ENCODE results near the gene DNAJA3.

DNA sequence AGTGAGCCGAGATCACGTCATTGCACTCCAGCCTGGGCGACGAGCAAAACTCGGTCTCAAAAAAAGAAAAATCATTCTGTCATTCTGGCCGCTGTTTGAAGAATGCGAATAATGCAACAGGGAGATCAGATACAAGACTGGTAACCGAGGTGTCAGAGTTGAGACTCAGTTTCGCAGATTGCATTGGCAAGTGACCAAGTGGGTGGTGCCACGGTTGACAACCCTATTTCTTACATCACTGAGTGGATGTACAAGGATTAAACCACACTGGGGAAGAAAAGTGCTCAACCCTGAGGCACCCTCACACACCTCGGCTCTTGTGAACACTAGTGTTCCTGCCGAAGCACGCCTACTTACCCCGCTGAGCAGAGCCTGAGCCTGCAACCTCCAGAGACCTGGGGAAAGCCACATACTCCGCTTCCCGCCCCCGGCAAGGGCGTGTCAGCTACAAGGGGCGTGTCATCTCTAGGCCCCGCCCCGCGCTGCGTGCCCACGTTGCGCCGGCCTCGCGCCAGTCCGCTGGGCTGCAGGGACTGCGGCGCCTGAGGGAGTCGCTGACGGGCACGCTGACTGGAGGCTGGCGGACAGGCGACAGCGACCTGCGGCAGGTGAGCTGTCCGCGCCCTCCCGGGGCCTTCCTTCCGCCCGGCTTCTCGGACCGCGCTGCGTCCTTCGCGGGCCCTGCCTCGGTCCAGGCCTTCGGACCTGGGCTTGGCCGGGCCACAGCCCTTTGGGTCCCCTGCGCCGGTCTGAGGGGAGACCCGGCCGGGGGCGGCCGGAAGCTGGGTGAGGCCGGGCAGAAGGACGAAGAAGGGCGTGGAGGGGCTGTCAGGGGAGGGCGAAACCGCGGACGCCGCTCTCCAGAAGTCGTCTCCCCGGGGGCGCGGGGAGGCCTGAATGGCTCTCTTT lies 50.5 kb downstream of the DNAJA3 start, which contains the start of gene HMOX2:
- TF ChIP-seq, protein P1, sequence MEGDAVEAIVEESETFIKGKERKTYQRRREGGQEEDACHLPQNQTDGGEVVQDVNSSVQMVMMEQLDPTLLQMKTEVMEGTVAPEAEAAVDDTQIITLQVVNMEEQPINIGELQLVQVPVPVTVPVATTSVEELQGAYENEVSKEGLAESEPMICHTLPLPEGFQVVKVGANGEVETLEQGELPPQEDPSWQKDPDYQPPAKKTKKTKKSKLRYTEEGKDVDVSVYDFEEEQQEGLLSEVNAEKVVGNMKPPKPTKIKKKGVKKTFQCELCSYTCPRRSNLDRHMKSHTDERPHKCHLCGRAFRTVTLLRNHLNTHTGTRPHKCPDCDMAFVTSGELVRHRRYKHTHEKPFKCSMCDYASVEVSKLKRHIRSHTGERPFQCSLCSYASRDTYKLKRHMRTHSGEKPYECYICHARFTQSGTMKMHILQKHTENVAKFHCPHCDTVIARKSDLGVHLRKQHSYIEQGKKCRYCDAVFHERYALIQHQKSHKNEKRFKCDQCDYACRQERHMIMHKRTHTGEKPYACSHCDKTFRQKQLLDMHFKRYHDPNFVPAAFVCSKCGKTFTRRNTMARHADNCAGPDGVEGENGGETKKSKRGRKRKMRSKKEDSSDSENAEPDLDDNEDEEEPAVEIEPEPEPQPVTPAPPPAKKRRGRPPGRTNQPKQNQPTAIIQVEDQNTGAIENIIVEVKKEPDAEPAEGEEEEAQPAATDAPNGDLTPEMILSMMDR (IDR thresholded peaks at IDR 0.05): peak; percentile 78
- TF ChIP-seq ZFX (IDR thresholded peaks at IDR 0.05; ENCODE audit: borderline replicate concordance): no peak
